RWPE2 (cell line): Measurements from ENCODE around the gene RHOT2.

ENCODE experiments used
- ATAC-seq: fragments of 200-7000 bp; cut with Tn5 transposase; 3 replicates; pipeline ENCODE4 v1.9.1; 2021; ENCODE audit warnings: low read depth
- DNase-seq: peaks from one replicate; pipeline ENCODE4 v3.0.0-alpha.2; 2020; ENCODE audit warnings: low spot score
- H3K27ac ChIP-seq: fragments of 450-650 bp; 2 replicates; pipeline ENCODE4 v1.5.1; 2017; ENCODE audit warnings: mild to moderate bottlenecking; ENCODE audit not compliant: poor library complexity, severe bottlenecking
- H3K27me3 ChIP-seq: fragments of 250-450 bp; sonication (Bioruptor Pico); 2 replicates; pipeline ENCODE4 v1.5.1; 2021; ENCODE audit warnings: mild to moderate bottlenecking, moderate library complexity; ENCODE audit not compliant: insufficient read depth, poor library complexity, severe bottlenecking
- H3K36me3 ChIP-seq: fragments of 250-450 bp; sonication (Bioruptor Pico); 2 replicates; pipeline ENCODE4 v1.5.1; 2020; ENCODE audit warnings: low read depth, mild to moderate bottlenecking, moderate library complexity
- H3K4me1 ChIP-seq: fragments of 250-450 bp; sonication (Bioruptor Pico); 2 replicates; pipeline ENCODE4 v1.5.1; 2021; ENCODE audit warnings: mild to moderate bottlenecking, moderate library complexity; ENCODE audit not compliant: insufficient read depth, poor library complexity, severe bottlenecking
- H3K4me3 ChIP-seq: fragments of 250-450 bp; sonication (Bioruptor Pico); 2 replicates; pipeline ENCODE4 v1.5.1; 2021; ENCODE audit warnings: mild to moderate bottlenecking, moderate library complexity; ENCODE audit not compliant: severe bottlenecking
- H3K9me3 ChIP-seq: fragments of 250-450 bp; sonication (Bioruptor Pico); 2 replicates; pipeline ENCODE4 v1.5.1; 2021; ENCODE audit warnings: mild to moderate bottlenecking, moderate library complexity; ENCODE audit not compliant: severe bottlenecking
- CTCF ChIP-seq: fragments of 450-650 bp; IDR thresholded peaks from one replicate; pipeline ENCODE4 v1.5.1; 2017; ENCODE audit warnings: mild to moderate bottlenecking, moderate library complexity; ENCODE audit not compliant: poor library complexity, severe bottlenecking

RHOT2 gene

GRCh38 chr16:632486-633335 is 35.2 kb upstream of the RHOT2 start:
- no peak overlapping the region for H3K27ac ChIP-seq
- TF ChIP-seq CTCF = no peak
- H3K4me1 ChIP-seq = peaks cover 4% of the 10 kb centered on the region

DNA sequence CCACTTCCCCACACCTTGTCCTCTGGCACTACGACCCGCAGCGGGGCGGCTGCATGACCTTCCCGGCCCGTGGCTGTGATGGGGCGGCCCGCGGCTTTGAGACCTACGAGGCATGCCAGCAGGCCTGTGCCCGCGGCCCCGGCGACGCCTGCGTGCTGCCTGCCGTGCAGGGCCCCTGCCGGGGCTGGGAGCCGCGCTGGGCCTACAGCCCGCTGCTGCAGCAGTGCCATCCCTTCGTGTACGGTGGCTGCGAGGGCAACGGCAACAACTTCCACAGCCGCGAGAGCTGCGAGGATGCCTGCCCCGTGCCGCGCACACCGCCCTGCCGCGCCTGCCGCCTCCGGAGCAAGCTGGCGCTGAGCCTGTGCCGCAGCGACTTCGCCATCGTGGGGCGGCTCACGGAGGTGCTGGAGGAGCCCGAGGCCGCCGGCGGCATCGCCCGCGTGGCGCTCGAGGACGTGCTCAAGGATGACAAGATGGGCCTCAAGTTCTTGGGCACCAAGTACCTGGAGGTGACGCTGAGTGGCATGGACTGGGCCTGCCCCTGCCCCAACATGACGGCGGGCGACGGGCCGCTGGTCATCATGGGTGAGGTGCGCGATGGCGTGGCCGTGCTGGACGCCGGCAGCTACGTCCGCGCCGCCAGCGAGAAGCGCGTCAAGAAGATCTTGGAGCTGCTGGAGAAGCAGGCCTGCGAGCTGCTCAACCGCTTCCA is 34.4 kb upstream of the RHOT2 start:
- H3K27ac ChIP-seq = no peak overlapping the region
- no peak overlapping the region for H3K4me3 ChIP-seq
- no peak for TF ChIP-seq CTCF
- ATAC-seq (no peak), DNase-seq (no peak)
- no peaks in the 10 kb centered on the region for H3K36me3 ChIP-seq
- no peaks in the 10 kb centered on the region for H3K27me3 ChIP-seq
- H3K4me1 ChIP-seq = peaks cover 4% of the 10 kb centered on the region
- H3K9me3 ChIP-seq = no peaks in the 10 kb centered on the region

More at GRCh38 chr16:632486-633335, 35.2 kb upstream of the RHOT2 start:
- Histone ChIP-seq H3K36me3 (peaks cover under 1% of the 10 kb centered on the region; the same call in 1 of the 2 replicates), H3K4me3 (no peak overlapping the region), H3K9me3 (no peaks in the 10 kb centered on the region), H3K27me3 (no peaks in the 10 kb centered on the region)
- ATAC-seq = no peak
- no peak for DNase-seq

- ATAC-seq (no peak), DNase-seq (no peak)
- H3K27me3 ChIP-seq = no peaks in the 10 kb centered on the region
- no peaks in the 10 kb centered on the region for H3K36me3 ChIP-seq
- H3K9me3 ChIP-seq = no peaks in the 10 kb centered on the region
- no peak overlapping the region for H3K4me3 ChIP-seq
- H3K27ac ChIP-seq = no peak overlapping the region
- peaks cover 4% of the 10 kb centered on the region for H3K4me1 ChIP-seq
- no peak for TF ChIP-seq CTCF
Measured at GRCh38 chr16:634051-634670, 33.8 kb upstream of the RHOT2 start.

DNA sequence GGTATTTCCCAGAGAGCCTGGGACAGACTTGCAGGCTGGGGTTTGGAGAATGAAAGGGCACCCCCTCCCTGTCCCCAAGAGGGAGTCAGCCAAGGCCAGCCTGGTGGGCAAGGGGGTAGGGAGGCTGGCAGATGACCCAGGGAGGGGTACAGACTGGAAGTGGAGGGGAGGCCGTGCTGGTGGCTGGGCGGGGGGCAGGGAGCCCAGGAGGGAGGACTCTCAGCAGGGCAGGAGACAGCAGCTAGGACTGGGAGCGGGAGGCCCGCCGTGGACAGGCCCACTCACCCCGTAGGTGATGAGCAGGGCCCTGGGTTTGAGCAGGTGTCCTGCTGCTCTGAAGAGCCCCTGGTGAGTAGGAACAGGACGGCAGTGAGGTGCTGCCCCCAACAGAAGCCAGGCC is 32.9 kb upstream of the RHOT2 start:
- Histone ChIP-seq H3K4me3 (peak overlapping the region; percentile 82), H3K9me3 (no peaks in the 10 kb centered on the region), H3K27me3 (no peaks in the 10 kb centered on the region), H3K4me1 (peaks cover 4% of the 10 kb centered on the region), H3K36me3 (no peaks in the 10 kb centered on the region), H3K27ac (no peak overlapping the region)
- no peak for DNase-seq
- ATAC-seq = no peak
- TF ChIP-seq CTCF = no peak
